DND-41 (cell line): ENCODE results near the gene SYNE3.

Source experiments
- CTCF ChIP-seq: IDR thresholded peaks from 2 replicates; pipeline ENCODE4 v1.5.1; 2012; ENCODE audit warnings: borderline replicate concordance, low read length, moderate library complexity, mild to moderate bottlenecking; ENCODE audit not compliant: poor library complexity, severe bottlenecking; ENCODE audit errors: extremely low read depth
- EZH2 ChIP-seq: IDR thresholded peaks from 3 replicates; pipeline ENCODE4 v1.6.1; 2012; ENCODE audit warnings: borderline replicate concordance, low read depth, mild to moderate bottlenecking, moderate library complexity, low read length, inconsistent platforms; ENCODE audit not compliant: severe bottlenecking

- no peak for TF ChIP-seq CTCF
- TF ChIP-seq EZH2 = no peak
Measured at GRCh38 chr14:95529216-95529615, 12.8 kb upstream of the SYNE3 start.
